Testis (tissue), 3 donors: ENCODE data around the gene PRSS38. TPM values are rescaled to one million over a fixed set of nuclear protein-coding genes. Genes with fewer than 3 reads are reported as not detected.
"Not testable (repeated sequence)": the region's sequence is repeated elsewhere in the genome, so short reads cannot be mapped to it uniquely, and the experiment has no call there.

Source experiments
- DNase-seq: peaks from one replicate; pipeline ENCODE4 v3.0.0-alpha.2; 2019
- H3K27ac ChIP-seq, 2 donors: fragments of 200-600 bp; sonication (generic); one replicate each; pipeline ENCODE4 v1.5.1; 2019
- H3K27me3 ChIP-seq: fragments of 200-600 bp; sonication (generic); one replicate; pipeline ENCODE4 v1.5.1; 2019
- H3K36me3 ChIP-seq: fragments of 200-600 bp; sonication (generic); one replicate; pipeline ENCODE4 v1.5.1; 2017; ENCODE audit warnings: low read depth; ENCODE audit errors: missing control alignments
- H3K4me1 ChIP-seq: fragments of 200-600 bp; sonication (generic); one replicate; pipeline ENCODE4 v1.5.1; 2019
- H3K4me3 ChIP-seq, 2 donors: fragments of 200-600 bp; sonication (generic); one replicate each; pipeline ENCODE4 v1.5.1; 2017 to 2019
- H3K9me3 ChIP-seq: fragments of 200-600 bp; sonication (generic); one replicate; pipeline ENCODE4 v1.5.1; 2017
- POLR2A ChIP-seq: fragments of 450-650 bp; IDR thresholded peaks from one replicate; pipeline ENCODE4 v1.6.1; 2017; ENCODE audit warnings: antibody characterized with exemption, mild to moderate bottlenecking, moderate library complexity
- WGBS, 2 donors: methylation state at CpG; one replicate each; pipeline ENCODE4 v1.1.5; 2018; 5-methylcytosine and 5-hydroxymethylcytosine counted together
- intact Hi-C: fragments of 100-400 bp; cut with DNase I; formaldehyde crosslinking; loops from one replicate; pipeline ENCODE4 v1.15.1; 2023; ENCODE audit warnings: low total_unique reads
- polyA plus RNA-seq: library from polyadenylated mRNA; stranded (reverse); fragments of 350-450 nt; fragmentation: Illumina TruSeq; extraction: RNeasy Lipid Tissue Mini Kit (QIAGEN cat#74804); gene quantifications from one replicate; pipeline ENCODE4 v1.2.3, GENCODE V29; 2014; ENCODE audit warnings: low read depth, low replicate concordance; ENCODE audit not compliant: insufficient read depth
- total RNA-seq, 2 donors: library from RNA; depleted of rRNA; stranded (reverse); fragments of >200 nt; gene quantifications; one replicate each; pipeline ENCODE4 v1.2.3, GENCODE V29; 2016
- TF ChIP-seq, protein P1 (sequence below), 3 experiments: fragments of 450-650 bp in 2 of 3; fragments of 200-600 bp in 1 of 3; sonication (generic) in 1 of 3; IDR thresholded peaks; one replicate each; pipeline ENCODE4 v1.5.1; 2016 to 2019; ENCODE audit warnings: antibody characterized with exemption in 3 of 3, mild to moderate bottlenecking in 2 of 3, moderate library complexity in 1 of 3

PRSS38 gene
- total and polyA plus RNA-seq, 3 donors from 2014 or later, result 3.4 to 9.3 (median 5.4) TPM

DNA sequence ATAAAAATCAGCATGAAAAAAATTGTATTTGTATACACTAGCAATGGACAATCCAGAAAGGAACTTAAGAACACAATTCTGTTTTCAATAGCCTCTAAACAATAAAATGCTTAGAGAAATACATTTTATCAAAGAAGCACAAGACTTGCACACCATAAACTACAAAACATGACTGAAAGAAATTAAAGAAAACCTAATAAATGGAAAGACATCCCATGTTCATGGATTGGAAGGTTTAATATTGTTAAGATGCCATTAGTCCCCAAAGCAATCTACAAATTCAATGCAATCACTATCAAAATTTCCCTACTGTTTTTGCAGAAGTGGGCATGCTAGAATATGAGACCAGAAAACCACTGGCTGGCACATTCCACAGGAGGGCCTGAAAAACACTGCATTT, 49.4 kb downstream of the PRSS38 start:
- H3K9me3 ChIP-seq, result no peaks in the 10 kb centered on the region
- intact Hi-C loops, result no loop called here
- no peak for TF ChIP-seq POLR2A
- TF ChIP-seq, protein P1, sequence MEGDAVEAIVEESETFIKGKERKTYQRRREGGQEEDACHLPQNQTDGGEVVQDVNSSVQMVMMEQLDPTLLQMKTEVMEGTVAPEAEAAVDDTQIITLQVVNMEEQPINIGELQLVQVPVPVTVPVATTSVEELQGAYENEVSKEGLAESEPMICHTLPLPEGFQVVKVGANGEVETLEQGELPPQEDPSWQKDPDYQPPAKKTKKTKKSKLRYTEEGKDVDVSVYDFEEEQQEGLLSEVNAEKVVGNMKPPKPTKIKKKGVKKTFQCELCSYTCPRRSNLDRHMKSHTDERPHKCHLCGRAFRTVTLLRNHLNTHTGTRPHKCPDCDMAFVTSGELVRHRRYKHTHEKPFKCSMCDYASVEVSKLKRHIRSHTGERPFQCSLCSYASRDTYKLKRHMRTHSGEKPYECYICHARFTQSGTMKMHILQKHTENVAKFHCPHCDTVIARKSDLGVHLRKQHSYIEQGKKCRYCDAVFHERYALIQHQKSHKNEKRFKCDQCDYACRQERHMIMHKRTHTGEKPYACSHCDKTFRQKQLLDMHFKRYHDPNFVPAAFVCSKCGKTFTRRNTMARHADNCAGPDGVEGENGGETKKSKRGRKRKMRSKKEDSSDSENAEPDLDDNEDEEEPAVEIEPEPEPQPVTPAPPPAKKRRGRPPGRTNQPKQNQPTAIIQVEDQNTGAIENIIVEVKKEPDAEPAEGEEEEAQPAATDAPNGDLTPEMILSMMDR (IDR thresholded peaks at IDR 0.05), result no peak
- no peaks in the 10 kb centered on the region for H3K27me3 ChIP-seq
- no peaks in the 10 kb centered on the region for H3K4me1 ChIP-seq
- no peak overlapping the region for H3K27ac ChIP-seq
- H3K36me3 ChIP-seq, result no peaks in the 10 kb centered on the region
- no peak overlapping the region for H3K4me3 ChIP-seq
- no peak for DNase-seq

DNA sequence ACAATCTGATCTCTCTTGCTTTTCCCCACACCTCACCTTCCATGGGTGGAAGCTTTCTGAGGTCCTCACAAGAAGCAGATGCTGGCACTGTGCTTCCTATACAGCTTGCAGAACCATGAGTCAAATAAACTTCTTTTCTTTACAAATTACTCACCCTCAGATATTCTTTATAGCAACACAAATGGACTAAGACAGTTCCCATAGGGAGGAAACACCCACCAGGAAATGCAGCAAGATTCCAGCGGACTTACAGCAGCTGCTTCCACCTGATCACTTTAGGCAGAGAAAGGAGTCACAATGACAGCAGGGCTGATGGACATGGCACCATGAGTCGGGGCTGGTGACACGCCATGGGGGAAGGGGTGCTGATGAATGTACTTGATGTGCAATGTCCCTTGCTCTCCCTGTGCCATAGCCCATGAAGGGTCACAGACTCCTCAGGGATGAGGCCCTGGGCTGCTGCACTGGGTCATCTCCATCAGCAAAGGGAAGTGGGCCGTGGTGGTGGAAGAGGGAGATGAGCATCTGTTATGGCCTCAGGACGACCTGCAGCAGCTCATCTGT, 53.9 kb downstream of the PRSS38 start:
- H3K27me3 ChIP-seq, result no peaks in the 10 kb centered on the region
- no peak for DNase-seq
- no peaks in the 10 kb centered on the region for H3K9me3 ChIP-seq
- intact Hi-C loops, result no loop called here
- TF ChIP-seq, protein P1 (IDR thresholded peaks at IDR 0.05), result no peak
- no peak for TF ChIP-seq POLR2A
- H3K27ac ChIP-seq, result no peak overlapping the region
- 66 to 83% methylated on average over 2 to 5 of the region's 5 CpGs for WGBS, 2 donors
- no peak overlapping the region for H3K4me3 ChIP-seq
- no peaks in the 10 kb centered on the region for H3K4me1 ChIP-seq
- H3K36me3 ChIP-seq, result no peaks in the 10 kb centered on the region

DNA sequence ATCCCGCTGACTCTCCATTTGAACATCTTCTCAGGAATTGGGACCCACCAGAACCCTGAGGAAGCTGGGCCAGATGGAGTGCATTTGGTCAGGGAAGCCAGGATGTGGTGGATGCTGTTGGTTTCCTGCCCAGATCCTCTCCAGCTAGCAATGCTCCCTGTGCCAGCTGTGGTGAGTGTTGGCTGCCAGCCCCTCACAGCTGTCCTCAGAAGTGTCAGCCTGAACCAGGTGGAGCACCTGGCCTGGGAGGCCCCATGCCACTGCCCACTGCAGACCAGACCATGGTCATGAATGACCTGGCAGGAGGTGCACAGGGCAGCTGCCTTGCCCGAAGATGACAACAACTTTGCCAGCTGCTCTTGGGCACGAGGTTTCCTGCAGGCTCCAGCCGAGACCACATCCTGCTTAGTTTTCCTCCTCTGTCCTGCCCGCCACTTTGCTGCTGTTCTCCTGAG, 54.4 kb downstream of the PRSS38 start:
- H3K36me3 ChIP-seq, result no peaks in the 10 kb centered on the region
- WGBS, 2 donors, result 81 to 91% methylated on average over 5 of the region's 5 CpGs
- H3K9me3 ChIP-seq, result no peaks in the 10 kb centered on the region
- TF ChIP-seq, protein P1 (IDR thresholded peaks at IDR 0.05), result no peak
- no peak for TF ChIP-seq POLR2A
- H3K27ac ChIP-seq, result no peak overlapping the region
- no peak for DNase-seq
- H3K27me3 ChIP-seq, result no peaks in the 10 kb centered on the region
- H3K4me3 ChIP-seq, result no peak overlapping the region
- H3K4me1 ChIP-seq, result no peaks in the 10 kb centered on the region
- intact Hi-C loops, result no loop called here

DNA sequence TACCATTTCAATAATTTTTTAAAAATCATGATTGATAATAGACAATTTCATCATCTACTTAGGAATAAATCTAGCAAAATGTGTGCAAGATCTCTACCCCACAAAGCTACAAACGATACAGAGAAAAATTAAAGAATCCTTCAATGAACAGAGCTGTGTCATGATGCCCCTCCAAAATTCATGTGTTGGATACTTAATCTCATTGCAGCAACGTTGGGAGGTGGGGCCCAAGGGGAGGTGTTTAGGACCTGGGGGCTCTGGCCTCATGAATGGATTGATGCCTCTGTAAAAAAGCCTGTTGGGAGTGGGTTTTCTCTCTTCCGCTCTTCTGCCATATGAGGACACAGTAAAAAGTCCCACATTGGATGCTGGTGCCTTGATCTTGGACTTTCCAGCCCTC, 54.9 kb downstream of the PRSS38 start:
- H3K27me3 ChIP-seq, result no peaks in the 10 kb centered on the region
- no peak overlapping the region for H3K27ac ChIP-seq
- no peaks in the 10 kb centered on the region for H3K9me3 ChIP-seq
- TF ChIP-seq, protein P1 (IDR thresholded peaks at IDR 0.05), result no peak
- no peak for TF ChIP-seq POLR2A
- WGBS, 2 donors, result 70 to 73% methylated on average over 3 of the region's 3 CpGs
- DNase-seq, result no peak
- H3K4me1 ChIP-seq, result no peaks in the 10 kb centered on the region
- H3K36me3 ChIP-seq, result no peaks in the 10 kb centered on the region
- no peak overlapping the region for H3K4me3 ChIP-seq
- intact Hi-C loops, result no loop called here

DNA sequence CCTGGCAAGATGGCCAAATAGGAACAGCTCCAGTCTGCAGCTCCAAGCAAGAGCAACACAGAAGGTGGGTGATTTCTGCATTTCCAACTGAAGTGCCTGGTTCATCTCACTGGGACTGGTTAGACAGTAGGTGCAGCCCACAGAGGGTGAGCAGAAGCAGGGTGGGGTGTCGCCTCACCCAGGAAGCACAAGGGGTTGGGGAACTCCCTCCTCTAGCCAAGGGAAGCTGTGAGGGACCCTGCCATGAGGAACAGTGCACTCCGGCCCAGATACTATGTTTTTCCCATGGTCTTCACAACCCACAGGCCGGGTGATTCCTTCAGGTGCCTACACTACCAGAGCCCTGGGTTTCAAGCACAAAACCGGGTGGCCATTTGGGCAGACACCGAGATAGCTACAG, 56.4 kb downstream of the PRSS38 start:
- WGBS, 2 donors, result 97% methylated on average over 4 to 5 of the region's 5 CpGs
- H3K9me3 ChIP-seq, intact Hi-C loops, H3K36me3 ChIP-seq, H3K27me3 ChIP-seq, DNase-seq, H3K27ac ChIP-seq, H3K4me1 ChIP-seq, H3K4me3 ChIP-seq: not testable (repeated sequence)

DNA sequence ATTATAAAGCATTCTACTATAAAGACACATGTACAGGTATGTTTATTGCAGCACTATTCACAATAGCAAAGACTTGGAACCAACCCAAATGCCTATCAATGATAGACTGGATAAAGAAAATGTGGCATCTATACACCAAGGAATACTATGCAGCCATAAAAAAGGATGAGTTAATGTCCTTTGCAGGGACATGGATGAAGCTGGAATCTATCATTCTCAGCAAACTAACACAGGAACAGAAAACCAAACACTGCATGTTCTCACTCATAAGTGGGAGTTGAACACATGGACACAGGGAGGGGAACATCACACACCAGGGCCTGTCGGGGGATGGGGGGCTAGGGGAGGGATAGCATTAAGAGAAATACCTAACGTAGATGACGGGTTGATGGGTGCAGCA, 62.3 kb downstream of the PRSS38 start:
- H3K4me3 ChIP-seq, H3K9me3 ChIP-seq, H3K36me3 ChIP-seq, H3K4me1 ChIP-seq, intact Hi-C loops, H3K27me3 ChIP-seq, H3K27ac ChIP-seq, DNase-seq: not testable (repeated sequence)
- WGBS, 2 donors, result 92 to 94% methylated on average over 3 of the region's 3 CpGs
